PFSK-1 (cell line): Measurements from ENCODE around the gene MUC20.

ENCODE experiments used
- POLR2AphosphoS5 ChIP-seq: IDR thresholded peaks from 2 replicates; pipeline ENCODE4 v1.6.1; 2012; ENCODE audit warnings: low read depth, mild to moderate bottlenecking, control low read depth, low read length, moderate library complexity
- REST ChIP-seq, 2 experiments: IDR thresholded peaks; 2 replicates each; pipeline versions ENCODE4 v1.6.1 to v1.8.0; 2011 to 2012; ENCODE audit warnings: low read depth in 2 of 2, low read length in 2 of 2, control low read depth in 1 of 2, inconsistent platforms in 1 of 2, mild to moderate bottlenecking in 1 of 2, moderate library complexity in 1 of 2; ENCODE audit not compliant: insufficient read depth in 1 of 2

- TF ChIP-seq REST (IDR thresholded peaks at IDR 0.05; ENCODE audit: insufficient read depth in 1 of 2, low read depth in 2 of 2, low read length in 2 of 2), result no peak
- no peak for TF ChIP-seq POLR2AphosphoS5
Observed at GRCh38 chr3:195766671-195767070, 45.9 kb downstream of the MUC20 start.
